ENCODE data around the gene MYH14. TPM values are rescaled to one million over a fixed set of nuclear protein-coding genes. Genes with fewer than 3 reads are reported as not detected.

MYH14 gene
- total and polyA plus RNA-seq, 9 of the 15 experiments (the other 6 are each of a cell fraction or from before 2014, with no cell fraction given): 0.04 to 0.86 (median 0.19) TPM; not detected in 2

DNA sequence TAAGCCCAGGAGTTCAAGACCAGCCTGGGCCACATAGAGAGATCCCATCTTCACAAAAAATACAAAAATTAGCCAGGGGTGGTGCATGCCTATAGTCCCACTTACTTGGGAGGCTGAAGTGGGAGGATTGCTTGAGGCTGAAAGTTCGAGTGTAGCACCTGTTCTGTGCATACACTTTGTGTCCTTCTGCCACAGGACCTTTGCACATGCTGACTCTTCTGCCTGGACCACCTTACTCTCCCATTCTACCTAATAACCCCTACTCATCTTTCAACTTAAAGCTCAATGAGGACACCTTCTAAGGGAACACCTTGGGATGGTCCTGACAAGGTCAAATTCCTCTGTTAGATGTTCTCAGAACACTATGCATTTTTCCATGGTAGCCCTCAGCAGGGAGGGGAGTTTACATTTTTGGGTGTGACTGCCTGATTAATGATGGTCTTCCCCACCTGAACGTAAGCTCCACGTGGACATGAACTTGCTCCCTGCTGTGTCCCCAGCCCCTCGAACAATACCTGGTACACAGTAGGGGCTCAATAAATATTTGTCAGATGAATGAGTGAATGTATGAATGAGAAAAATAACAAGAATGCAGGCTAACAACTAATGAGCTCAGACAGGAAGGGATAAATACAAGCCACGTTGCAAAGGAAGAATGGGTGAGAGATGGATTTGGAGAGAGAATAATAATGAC is 29.2 kb upstream of the MYH14 start (continued):
- TF ChIP-seq, protein P1, sequence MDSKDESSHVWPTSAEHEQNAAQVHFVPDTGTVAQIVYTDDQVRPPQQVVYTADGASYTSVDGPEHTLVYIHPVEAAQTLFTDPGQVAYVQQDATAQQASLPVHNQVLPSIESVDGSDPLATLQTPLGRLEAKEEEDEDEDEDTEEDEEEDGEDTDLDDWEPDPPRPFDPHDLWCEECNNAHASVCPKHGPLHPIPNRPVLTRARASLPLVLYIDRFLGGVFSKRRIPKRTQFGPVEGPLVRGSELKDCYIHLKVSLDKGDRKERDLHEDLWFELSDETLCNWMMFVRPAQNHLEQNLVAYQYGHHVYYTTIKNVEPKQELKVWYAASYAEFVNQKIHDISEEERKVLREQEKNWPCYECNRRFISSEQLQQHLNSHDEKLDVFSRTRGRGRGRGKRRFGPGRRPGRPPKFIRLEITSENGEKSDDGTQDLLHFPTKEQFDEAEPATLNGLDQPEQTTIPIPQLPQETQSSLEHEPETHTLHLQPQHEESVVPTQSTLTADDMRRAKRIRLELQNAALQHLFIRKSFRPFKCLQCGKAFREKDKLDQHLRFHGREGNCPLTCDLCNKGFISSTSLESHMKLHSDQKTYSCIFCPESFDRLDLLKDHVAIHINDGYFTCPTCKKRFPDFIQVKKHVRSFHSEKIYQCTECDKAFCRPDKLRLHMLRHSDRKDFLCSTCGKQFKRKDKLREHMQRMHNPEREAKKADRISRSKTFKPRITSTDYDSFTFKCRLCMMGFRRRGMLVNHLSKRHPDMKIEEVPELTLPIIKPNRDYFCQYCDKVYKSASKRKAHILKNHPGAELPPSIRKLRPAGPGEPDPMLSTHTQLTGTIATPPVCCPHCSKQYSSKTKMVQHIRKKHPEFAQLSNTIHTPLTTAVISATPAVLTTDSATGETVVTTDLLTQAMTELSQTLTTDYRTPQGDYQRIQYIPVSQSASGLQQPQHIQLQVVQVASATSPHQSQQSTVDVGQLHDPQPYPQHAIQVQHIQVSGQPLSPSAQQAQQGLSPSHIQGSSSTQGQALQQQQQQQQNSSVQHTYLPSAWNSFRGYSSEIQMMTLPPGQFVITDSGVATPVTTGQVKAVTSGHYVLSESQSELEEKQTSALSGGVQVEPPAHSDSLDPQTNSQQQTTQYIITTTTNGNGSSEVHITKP (IDR thresholded peaks at IDR 0.05; ENCODE audit: partially characterized antibody): no peak
- TF ChIP-seq ZNF740 (CRISPR knock-in tag; IDR thresholded peaks at IDR 0.05): no peak
- no peak for TF ChIP-seq ZNF740 (tag; IDR thresholded peaks at IDR 0.05)
- TF ChIP-seq RAD21 (CRISPR knock-in tag; conservative IDR thresholded peaks at IDR 0.05 in 1 of 2, IDR thresholded peaks at IDR 0.05 in 1 of 2): no peak
- TF ChIP-seq PRPF4 (IDR thresholded peaks at IDR 0.05; ENCODE audit: insufficient read depth, low read depth, low read length, poor library complexity, severe bottlenecking): no peak

Data from K562 (cell line).